ENCODE data around the gene RHBG.

Gene RHBG

GRCh38 chr1:156427957-156428356 lies 58.9 kb downstream of the RHBG start:
- DNase-seq (ENCODE audit: low read depth): no peak

DNA sequence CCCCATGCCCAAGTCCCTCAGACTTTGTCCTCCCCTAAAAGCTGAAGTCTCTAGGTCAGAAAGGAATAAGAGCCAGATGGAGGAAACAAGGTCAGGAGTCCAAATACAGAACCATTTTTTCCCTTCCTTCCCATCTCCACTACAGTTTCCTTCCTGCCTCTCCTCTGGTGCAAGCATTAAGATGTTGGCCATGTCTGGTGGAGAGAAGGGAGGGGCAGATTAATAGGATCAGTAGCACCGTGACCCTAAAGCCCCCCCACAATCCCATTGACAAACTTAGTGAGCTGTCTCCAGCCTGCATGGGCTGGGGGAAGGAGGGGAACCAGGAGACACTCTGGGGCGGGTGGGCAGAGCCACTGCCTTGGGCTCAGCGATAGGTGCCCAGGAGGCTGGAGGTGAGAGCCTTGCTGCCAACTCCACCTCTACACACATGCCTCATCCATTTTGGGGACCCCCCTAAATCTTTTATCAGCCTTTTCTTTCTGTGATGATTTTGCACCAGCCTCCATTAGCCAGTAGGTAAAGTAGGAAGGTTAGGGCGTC lies 59.8 kb downstream of the RHBG start:
- DNase-seq (ENCODE audit: low read depth): no peak

- DNase-seq (ENCODE audit: low read depth): no peak
Observed at GRCh38 chr1:156429313-156430060, 60.5 kb downstream of the RHBG start.

GRCh38 chr1:156430303-156430702 lies 61.3 kb downstream of the RHBG start:
- no peak for DNase-seq (ENCODE audit: low read depth)

GRCh38 chr1:156430866-156431265 lies 61.9 kb downstream of the RHBG start:
- no peak for DNase-seq (ENCODE audit: low read depth)

- no peak for DNase-seq (ENCODE audit: low read depth)
Observed at GRCh38 chr1:156431366-156431765, 62.4 kb downstream of the RHBG start.

DNA sequence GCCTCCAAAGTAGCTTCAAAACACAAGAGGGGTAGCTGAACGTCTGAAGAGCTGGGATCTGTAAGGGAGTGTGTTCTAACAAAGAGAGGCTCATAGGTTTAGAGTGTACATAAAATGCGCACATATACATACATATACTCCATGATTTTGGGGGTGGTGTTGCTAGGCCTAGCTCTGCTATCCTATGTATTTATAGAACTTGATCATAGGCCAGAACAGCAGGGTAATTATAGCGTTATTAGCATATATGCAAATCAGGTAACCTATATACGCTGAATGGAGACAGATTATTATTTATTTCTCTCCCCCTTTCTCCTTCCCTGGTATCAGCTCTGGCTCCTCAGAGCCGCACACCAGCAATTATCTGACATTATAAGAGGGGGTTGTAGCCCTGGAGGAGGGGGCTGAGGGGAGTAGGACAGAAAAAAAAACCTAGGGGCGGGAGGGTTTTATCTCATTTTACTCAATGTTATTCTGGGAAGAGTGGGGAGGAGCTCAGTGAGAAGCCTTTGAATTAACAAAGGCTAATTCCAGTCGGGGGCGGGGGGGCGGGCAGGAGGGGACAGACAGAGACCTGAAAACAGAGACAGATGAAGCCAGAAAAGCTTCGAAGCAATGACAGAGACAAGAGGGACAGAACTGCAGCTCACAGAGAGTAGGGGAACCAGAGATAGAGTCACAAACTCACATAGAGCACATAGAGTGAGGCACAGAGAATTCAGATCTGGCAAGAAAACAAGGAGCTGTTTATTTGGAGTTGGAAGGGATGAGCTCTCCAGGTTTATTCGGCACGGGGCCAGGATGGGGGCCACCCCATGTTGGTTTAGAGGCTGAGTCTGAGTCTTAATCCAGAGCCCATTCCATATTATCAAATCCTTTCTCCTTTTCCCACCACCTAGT lies 63.0 kb downstream of the RHBG start:
- no peak for DNase-seq (ENCODE audit: low read depth)

DNA sequence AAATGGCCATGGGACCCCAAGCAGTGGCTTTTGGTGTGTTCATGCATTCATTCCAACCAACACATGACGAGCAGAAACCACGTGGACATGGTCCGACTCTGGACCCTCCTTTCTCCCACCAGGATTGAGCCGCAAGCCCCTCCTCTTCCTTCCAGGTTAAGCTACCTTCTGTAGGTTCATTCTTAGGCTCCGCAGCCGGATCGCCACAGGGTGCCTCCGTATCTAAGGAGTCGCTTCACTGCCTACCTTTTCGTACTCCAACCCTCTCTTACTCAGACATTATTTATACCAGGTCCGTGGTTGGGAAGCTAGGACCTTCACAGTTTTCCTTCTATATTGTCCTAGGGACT lies 63.6 kb downstream of the RHBG start:
- DNase-seq (ENCODE audit: low read depth): no peak

DNA sequence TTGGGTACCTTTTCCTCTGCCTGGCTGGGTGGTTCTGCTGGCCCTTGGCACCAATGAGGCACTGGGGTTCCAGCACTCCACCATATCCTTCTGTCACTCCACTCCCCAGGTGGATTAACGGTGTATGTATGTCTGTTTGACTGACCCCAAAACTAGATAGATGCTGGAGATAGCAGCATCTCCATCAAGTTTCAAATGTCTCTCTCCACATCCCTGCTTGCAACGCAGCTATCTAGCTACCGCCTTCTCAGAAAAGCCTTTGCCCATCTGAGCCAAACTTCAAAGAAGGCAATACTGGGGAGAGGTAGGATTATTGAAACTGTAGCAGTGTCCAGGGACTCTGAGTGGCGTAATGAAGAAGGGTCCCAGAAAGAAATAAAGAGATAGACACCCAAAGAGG lies 64.0 kb downstream of the RHBG start:
- DNase-seq (ENCODE audit: low read depth): no peak

DNA sequence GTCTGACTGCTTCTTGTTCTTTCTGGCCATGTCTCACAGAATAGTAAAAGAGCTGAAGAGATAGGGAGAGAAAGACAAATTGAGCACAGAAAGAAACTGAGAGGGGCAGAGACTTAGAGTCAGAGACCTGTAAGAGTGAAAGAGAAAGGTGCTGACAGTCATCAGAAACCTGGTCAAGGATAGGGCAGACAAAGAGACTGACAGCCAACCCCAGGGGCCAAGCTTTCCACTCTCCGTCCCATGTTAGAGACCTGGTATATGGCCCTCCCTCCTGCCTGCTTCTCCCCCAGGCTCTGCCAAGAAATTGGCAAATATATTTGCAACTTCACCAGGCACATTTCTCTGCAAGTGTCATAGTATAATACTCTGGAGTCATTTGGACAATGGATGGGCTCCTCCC lies 64.6 kb downstream of the RHBG start:
- DNase-seq (ENCODE audit: low read depth): no peak

Measured in activated T-cell treated with anti-CD3 and anti-CD28 coated beads for 48 hours (primary cell).